ENCODE results near the gene WFDC2. TPM values are rescaled to one million over a fixed set of nuclear protein-coding genes. Genes with fewer than 3 reads are reported as not detected.

WFDC2 gene
- total and polyA plus RNA-seq, 2 of the 4 experiments (the other 2 are of a cell fraction) = not detected

GRCh38 chr20:45426320-45427016 lies 43.1 kb upstream of the WFDC2 start:
- Histone ChIP-seq H2BK5ac (ENCODE audit: low read depth, low read length, poor library complexity, severe bottlenecking) (no peak overlapping the region), H2AK5ac (ENCODE audit: low read depth, low read length) (no peak overlapping the region), H4K91ac (ENCODE audit: insufficient read depth, low read depth, low read length) (no peak overlapping the region), H4K5ac (ENCODE audit: low read depth, low read length) (no peak overlapping the region), H4K8ac (ENCODE audit: low read depth in 2 of 2, low read length in 2 of 2) (no peak overlapping the region), H3K18ac (ENCODE audit: low read depth, low read length) (no peak overlapping the region), H3K56ac (ENCODE audit: extremely low read depth, insufficient read depth, low read length) (no peak overlapping the region), H2BK120ac (ENCODE audit: low read depth, low read length) (no peak overlapping the region), H3K9ac (ENCODE audit: low read depth, low read length) (no peak overlapping the region), H3K27ac (ENCODE audit: insufficient read depth, low read length) (no peak overlapping the region), H3K14ac (replicated peaks; ENCODE audit: low read depth, low read length) (no peak overlapping the region), H3K4me2 (ENCODE audit: low read depth, low read length) (no peak overlapping the region), H3K79me1 (ENCODE audit: low read depth in 1 of 2, low read length in 2 of 2) (no peaks in the 10 kb centered on the region), H3K27me3 (ENCODE audit: control insufficient read depth, insufficient read depth, low read length) (no peaks in the 10 kb centered on the region), H2AK9ac (replicated peaks; ENCODE audit: low read depth, low read length, poor library complexity) (peak overlapping the region; percentile 82), H3K36me3 (ENCODE audit: control insufficient read depth, insufficient read depth, low read length) (peaks cover 24% of the 10 kb centered on the region), H4K20me1 (ENCODE audit: insufficient read depth, low read length) (no peaks in the 10 kb centered on the region), H2BK15ac (ENCODE audit: low read depth, low read length) (no peak overlapping the region), H3K23ac (ENCODE audit: low read depth, low read length) (no peak overlapping the region), H3K4me1 (ENCODE audit: control insufficient read depth, insufficient read depth, low read length) (no peaks in the 10 kb centered on the region), H3K9me1 (ENCODE audit: insufficient read depth, low read length) (no peaks in the 10 kb centered on the region; the same call in 1 of the 2 replicates), H3K9me3 (ENCODE audit: control insufficient read depth, insufficient read depth, low read length) (no peaks in the 10 kb centered on the region), H2AFZ (replicated peaks; ENCODE audit: low read length, poor library complexity) (no peak overlapping the region), H2BK20ac (ENCODE audit: low read depth, low read length) (no peak overlapping the region), H3K4ac (ENCODE audit: low read depth, low read length) (no peak overlapping the region), H3K4me3 (ENCODE audit: insufficient read depth, low read depth, low read length) (no peak overlapping the region)
- in situ Hi-C loops (cut with MboI; ENCODE audit: low sequenced_read_pairs) = no loop called here
- ATAC-seq (ENCODE audit: low read depth) (no peak), DNase-seq (no peak)
- intact Hi-C loops (cut with micrococcal nuclease) = no loop called here
- 100% methylated on average over 1 of the region's 5 CpGs; no CpG with 5 or more reads in 1 of the 2 experiments for WGBS, 2 experiments (ENCODE audit: extremely low coverage in 2 of 2, insufficient read length in 1 of 2)
- ChIA-PET CTCF (no interaction called here), POLR2A (ENCODE audit: unreplicated experiment) (interaction anchor here (0.6 kb wide), 1 partner anchor 20 kb away, joined by 3 read pairs; no protein-coding TSS in a partner anchor)
- dilution Hi-C loops (cut with HindIII; ENCODE audit: low sequenced_read_pairs, unreplicated experiment) = no loop called here
- BruUV-seq (replicated peaks) = no TSS peak
- TF ChIP-seq USF2 (IDR thresholded peaks at IDR 0.05; ENCODE audit: low read depth, low read length) = no peak
- no peak for TF ChIP-seq NFE2L2 (IDR thresholded peaks at IDR 0.05; ENCODE audit: low read depth, low read length)
- no peak for TF ChIP-seq MXI1 (IDR thresholded peaks at IDR 0.05; ENCODE audit: borderline replicate concordance, low read depth, low read length)
- TF ChIP-seq SMC3 (IDR thresholded peaks at IDR 0.05; ENCODE audit: low read depth, low read length) = no peak

Measured in IMR-90 (cell line).